Ecto neural progenitor cell (in vitro differentiated cells): ENCODE results near the gene KIF16B.

Source experiments
- DNase-seq: peaks from one replicate; pipeline ENCODE4 v3.0.0-alpha.2; 2018; ENCODE audit warnings: low spot score

Gene KIF16B

GRCh38 chr20:16352321-16352720 lies 220.9 kb downstream of the KIF16B start:
- no peak for DNase-seq

GRCh38 chr20:16351415-16351814 lies 221.8 kb downstream of the KIF16B start:
- no peak for DNase-seq

GRCh38 chr20:16350465-16350864 lies 222.8 kb downstream of the KIF16B start:
- DNase-seq = no peak

GRCh38 chr20:16349523-16350260 lies 223.6 kb downstream of the KIF16B start:
- no peak for DNase-seq

GRCh38 chr20:16346956-16347355 lies 226.3 kb downstream of the KIF16B start:
- no peak for DNase-seq

GRCh38 chr20:16337707-16338106 lies 235.5 kb downstream of the KIF16B start:
- no peak for DNase-seq

GRCh38 chr20:16327606-16328005 lies 245.6 kb downstream of the KIF16B start:
- no peak for DNase-seq

- DNase-seq = no peak
These were observed 252.0 kb downstream of the KIF16B start for GRCh38 chr20:16321291-16321690.

GRCh38 chr20:16317445-16318362 lies 255.5 kb downstream of the KIF16B start:
- DNase-seq = no peak

GRCh38 chr20:16316513-16316912 lies 256.7 kb downstream of the KIF16B start:
- DNase-seq = no peak

GRCh38 chr20:16314748-16315159 lies 258.5 kb downstream of the KIF16B start:
- no peak for DNase-seq

GRCh38 chr20:16314320-16314719 lies 258.9 kb downstream of the KIF16B start:
- no peak for DNase-seq

- no peak for DNase-seq
These were observed 259.3 kb downstream of the KIF16B start for GRCh38 chr20:16313917-16314316.

- no peak for DNase-seq
These were observed 260.2 kb downstream of the KIF16B start for GRCh38 chr20:16312998-16313397.

GRCh38 chr20:16311756-16312155 lies 261.5 kb downstream of the KIF16B start:
- DNase-seq = no peak

GRCh38 chr20:16308754-16309153 lies 264.5 kb downstream of the KIF16B start:
- DNase-seq = no peak

GRCh38 chr20:16302818-16303217 lies 270.4 kb downstream of the KIF16B start:
- no peak for DNase-seq

- no peak for DNase-seq
These were observed 271.3 kb downstream of the KIF16B start for GRCh38 chr20:16301986-16302385.

- DNase-seq = no peak
These were observed 273.4 kb downstream of the KIF16B start for GRCh38 chr20:16299897-16300296.

GRCh38 chr20:16296931-16297330 lies 276.3 kb downstream of the KIF16B start:
- DNase-seq = no peak

GRCh38 chr20:16295534-16295933 lies 277.7 kb downstream of the KIF16B start:
- DNase-seq = no peak

GRCh38 chr20:16293590-16293989 lies 279.7 kb downstream of the KIF16B start:
- DNase-seq = no peak

GRCh38 chr20:16292226-16292880 lies 280.9 kb downstream of the KIF16B start:
- no peak for DNase-seq
